Jurkat, Clone E6-1 (cell line): Measurements from ENCODE around the gene CDT1.

Experiments
- DNase-seq: peaks from one replicate; pipeline ENCODE4 v3.0.0-alpha.2; 2011; ENCODE audit warnings: low read depth, low spot score
- H3K4me3 ChIP-seq: 2 replicates; pipeline ENCODE4 v1.5.1; 2011; ENCODE audit warnings: mild to moderate bottlenecking, low read length, control low read depth, moderate library complexity

Gene CDT1

DNA sequence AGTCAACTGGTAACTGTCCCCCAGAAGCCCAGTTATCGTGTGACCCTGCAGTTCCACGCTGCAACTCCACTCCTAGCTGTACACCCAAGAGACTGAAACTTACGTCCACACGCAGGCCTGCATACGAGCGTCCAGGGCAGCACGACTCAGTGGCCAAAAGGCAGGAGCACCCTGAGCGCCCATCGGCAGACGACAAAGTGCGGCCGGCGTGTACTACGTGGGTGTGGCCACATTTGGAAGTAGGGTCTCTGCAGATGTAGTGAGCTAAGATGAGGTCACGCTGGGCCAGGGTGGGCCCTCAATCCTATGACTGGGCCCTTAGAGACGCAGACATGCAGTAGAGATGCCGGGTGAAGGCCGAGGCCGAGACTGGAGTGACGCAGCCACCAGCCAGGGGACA is 39.7 kb downstream of the CDT1 start:
- DNase-seq, result no peak
- no peak overlapping the region for H3K4me3 ChIP-seq

DNA sequence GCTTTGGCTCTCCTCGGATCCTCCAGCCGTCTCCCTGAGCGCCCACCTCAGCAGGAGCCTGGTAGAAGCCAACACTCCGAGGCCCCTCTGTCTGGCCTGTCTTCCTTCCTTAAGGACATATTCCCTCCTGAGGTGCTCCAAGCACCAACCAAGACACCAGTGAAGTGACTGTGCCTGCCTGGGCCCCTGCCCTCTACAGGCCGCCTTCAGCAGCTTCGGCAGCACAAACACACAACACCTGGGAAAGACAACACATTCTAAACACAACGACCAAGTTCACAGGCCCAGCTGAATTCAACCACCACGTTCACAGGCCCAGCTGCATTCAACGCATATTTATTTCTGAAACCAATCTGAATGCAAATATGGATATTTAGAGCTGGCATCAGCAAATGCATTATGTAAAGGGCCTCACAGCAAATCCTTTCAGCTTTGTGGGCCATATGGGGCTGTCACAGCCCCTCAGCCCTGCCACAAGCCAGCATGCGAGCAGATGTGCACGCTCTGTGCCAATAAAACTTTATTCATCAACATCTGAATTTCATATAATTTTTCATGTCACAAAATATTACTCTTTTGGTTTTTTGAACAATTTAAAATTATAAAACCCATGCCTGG is 40.9 kb downstream of the CDT1 start:
- no peak overlapping the region for H3K4me3 ChIP-seq
- no peak for DNase-seq

- DNase-seq, result no peak
- H3K4me3 ChIP-seq, result no peak overlapping the region
Observed at GRCh38 chr16:88846088-88846487, 42.5 kb downstream of the CDT1 start.

- no peak for DNase-seq
- H3K4me3 ChIP-seq, result no peak overlapping the region
Observed at GRCh38 chr16:88847654-88848053, 44.1 kb downstream of the CDT1 start.

DNA sequence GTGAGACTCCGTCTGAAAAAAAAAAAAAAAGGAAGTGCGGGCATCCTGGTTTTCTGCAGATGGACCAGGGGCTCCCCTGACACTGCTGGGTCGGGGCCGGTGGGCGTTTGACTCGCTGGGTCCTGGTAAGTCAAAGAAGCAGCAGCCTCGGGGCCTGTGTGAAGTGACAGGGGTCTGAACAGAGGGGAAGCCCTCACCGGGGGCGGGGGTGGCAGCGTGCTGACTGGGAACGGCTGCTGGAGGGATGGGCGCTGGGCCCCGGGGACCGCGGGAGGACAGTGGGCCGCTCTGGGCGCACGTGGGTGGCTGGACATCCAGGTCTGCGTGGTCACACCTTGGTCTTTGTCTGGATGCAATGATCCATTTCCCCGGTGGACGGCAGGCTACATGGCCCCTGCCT is 45.0 kb downstream of the CDT1 start:
- H3K4me3 ChIP-seq, result no peak overlapping the region
- DNase-seq, result no peak

DNA sequence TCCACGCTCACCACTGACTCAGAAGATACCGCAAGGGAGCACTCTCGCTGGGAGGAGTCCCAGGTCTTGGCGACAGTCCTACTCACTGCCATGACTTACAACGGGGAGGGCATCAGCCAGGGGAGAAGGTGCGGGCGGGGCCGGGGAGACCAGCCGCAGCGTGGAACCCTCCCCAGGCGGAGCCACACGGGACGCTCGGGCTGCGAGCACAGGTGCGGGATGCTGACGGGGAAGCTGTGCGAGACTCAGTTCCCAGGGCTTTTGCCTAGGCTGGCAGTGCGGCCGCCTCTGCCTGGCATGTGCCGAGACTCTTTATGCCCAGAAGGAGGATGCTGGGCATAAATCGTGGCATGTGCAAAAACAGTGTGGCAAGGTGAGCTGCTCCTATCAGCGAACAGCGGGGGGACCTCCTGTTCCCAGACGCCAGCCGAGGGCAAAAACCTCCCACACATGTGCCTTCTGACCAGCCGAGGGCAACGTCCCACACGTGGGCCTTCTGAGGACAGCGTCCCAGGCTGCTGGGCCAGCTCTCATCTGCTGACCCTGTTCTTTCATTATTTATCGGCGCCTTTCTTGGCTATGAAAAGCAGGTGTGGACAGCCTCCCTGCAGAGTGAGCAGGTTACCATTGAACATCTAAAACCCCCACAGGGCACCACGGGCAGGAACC is 47.1 kb downstream of the CDT1 start:
- DNase-seq, result no peak
- H3K4me3 ChIP-seq, result no peak overlapping the region

- no peak for DNase-seq
- no peak overlapping the region for H3K4me3 ChIP-seq
Observed at GRCh38 chr16:88851616-88852015, 48.0 kb downstream of the CDT1 start.

GRCh38 chr16:88853325-88853941 is 49.8 kb downstream of the CDT1 start:
- DNase-seq, result no peak
- no peak overlapping the region for H3K4me3 ChIP-seq

GRCh38 chr16:88854306-88855111 is 50.9 kb downstream of the CDT1 start:
- no peak overlapping the region for H3K4me3 ChIP-seq
- DNase-seq, result peak; percentile 41

GRCh38 chr16:88855176-88855575 is 51.6 kb downstream of the CDT1 start:
- H3K4me3 ChIP-seq, result no peak overlapping the region
- no peak for DNase-seq

DNA sequence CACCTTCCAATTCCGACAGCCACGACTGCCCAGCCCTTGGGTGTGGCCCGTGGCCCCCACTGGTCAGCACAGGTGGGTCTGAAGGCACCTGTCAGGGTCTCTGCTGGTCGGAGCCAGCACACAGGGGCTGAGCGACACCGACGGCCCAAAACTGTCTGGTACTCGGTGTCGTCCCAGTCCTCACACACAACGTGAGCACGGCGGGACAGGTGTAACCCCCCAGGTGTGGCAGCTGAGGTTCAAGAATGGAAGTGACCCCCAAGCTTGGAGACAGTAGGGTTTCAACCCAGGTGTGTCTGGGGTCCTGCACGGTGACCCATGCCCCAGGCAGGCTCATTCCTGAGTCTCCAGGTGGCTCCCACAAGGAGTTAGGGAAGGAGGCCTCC is 52.1 kb downstream of the CDT1 start:
- H3K4me3 ChIP-seq, result no peak overlapping the region

GRCh38 chr16:88856122-88856827 is 52.7 kb downstream of the CDT1 start:
- no peak for DNase-seq
- peak overlapping the region; percentile 95 for H3K4me3 ChIP-seq

More for the DNA sequence above, 52.1 kb downstream of the CDT1 start:
- no peak for DNase-seq

- peak; percentile 85 for DNase-seq
- peak within 1 kb of the TSS; percentile 95 for H3K4me3 ChIP-seq
Observed at GRCh38 chr16:88856828-88857727, 53.5 kb downstream of the CDT1 start, which contains the start of the genes GALNS and TRAPPC2L. Gene GALNS, minus strand, starts transcription at chr16:88856947. Its CDS starts 70 bp downstream, at chr16:88856877. Gene TRAPPC2L, plus strand, starts transcription at chr16:88857127. Its CDS starts 24 bp downstream, at chr16:88857151.

- DNase-seq, result peak; percentile 62
- peak overlapping the region; percentile 95 for H3K4me3 ChIP-seq
Observed at GRCh38 chr16:88857728-88858339, 54.2 kb downstream of the CDT1 start.
